SK-N-SH treated with all-trans-retinoic acid at 6 μM for 48 hours (cell line): ENCODE data around the gene CRYGS.

Experiments
- ATAC-seq: fragments of 200-7000 bp; cut with Tn5 transposase; 3 replicates; pipeline ENCODE4 v1.9.1; 2020; ENCODE audit warnings: mild to moderate bottlenecking, moderate library complexity
- ARNTL ChIP-seq: fragments of 450-650 bp; formaldehyde crosslinking; IDR thresholded peaks from 2 replicates; pipeline ENCODE4 v1.5.0; 2020; ENCODE audit warnings: low read depth, mild to moderate bottlenecking, moderate library complexity, borderline replicate concordance
- BACH2 ChIP-seq: fragments of 250-450 bp; sonication (Bioruptor Pico); IDR thresholded peaks from 2 replicates; pipeline ENCODE4 v1.9.0; 2021; ENCODE audit warnings: mild to moderate bottlenecking, borderline replicate concordance
- ESRRG ChIP-seq: fragments of 250-450 bp; sonication (Bioruptor Pico); IDR thresholded peaks from 2 replicates; pipeline ENCODE4 v1.6.1; 2021; ENCODE audit warnings: mild to moderate bottlenecking
- GLIS3 ChIP-seq: fragments of 250-450 bp; sonication (Bioruptor Pico); IDR thresholded peaks from 2 replicates; pipeline ENCODE4 v1.5.0; 2020; ENCODE audit warnings: mild to moderate bottlenecking, moderate library complexity
- ISL1 ChIP-seq: fragments of 250-450 bp; sonication (Bioruptor Pico); IDR thresholded peaks from 2 replicates; pipeline ENCODE4 v2.1.2; 2022; ENCODE audit warnings: mild to moderate bottlenecking, moderate library complexity
- PPARA ChIP-seq: fragments of 250-450 bp; sonication (Bioruptor Pico); IDR thresholded peaks from 2 replicates; pipeline ENCODE4 v1.5.0; 2020; ENCODE audit warnings: mild to moderate bottlenecking, borderline replicate concordance
- TOX ChIP-seq: fragments of 250-450 bp; sonication (Bioruptor Pico); IDR thresholded peaks from 2 replicates; pipeline ENCODE4 v1.8.0; 2021; ENCODE audit warnings: mild to moderate bottlenecking, moderate library complexity, borderline replicate concordance
- ZC3H10 ChIP-seq: fragments of 250-450 bp; sonication (Bioruptor Pico); IDR thresholded peaks from 2 replicates; pipeline ENCODE4 v1.5.1; 2021; ENCODE audit warnings: mild to moderate bottlenecking, moderate library complexity
- ZFP3 ChIP-seq: fragments of 250-450 bp; sonication (Bioruptor Pico); IDR thresholded peaks from 2 replicates; pipeline ENCODE4 v1.5.0; 2020; ENCODE audit warnings: mild to moderate bottlenecking, moderate library complexity
- ZFP30 ChIP-seq: fragments of 450-650 bp; formaldehyde crosslinking; IDR thresholded peaks from 2 replicates; pipeline ENCODE4 v1.5.0; 2022; ENCODE audit warnings: mild to moderate bottlenecking, moderate library complexity
- ZNF70 ChIP-seq: fragments of 450-650 bp; formaldehyde crosslinking; IDR thresholded peaks from 2 replicates; pipeline ENCODE4 v1.5.0; 2020; ENCODE audit warnings: mild to moderate bottlenecking, moderate library complexity
- TF ChIP-seq, protein P1 (sequence below): fragments of 250-450 bp; sonication (Bioruptor Pico); IDR thresholded peaks from 2 replicates; pipeline ENCODE4 v1.5.0; 2020; ENCODE audit warnings: mild to moderate bottlenecking, moderate library complexity
- TF ChIP-seq, protein P2 (sequence below): fragments of 250-450 bp; sonication (Bioruptor Pico); IDR thresholded peaks from 2 replicates; pipeline ENCODE4 v1.8.0; 2021; ENCODE audit warnings: low read depth, mild to moderate bottlenecking, moderate library complexity, borderline replicate concordance
- TF ChIP-seq, protein P3 (sequence below): fragments of 250-450 bp; sonication (Bioruptor Pico); IDR thresholded peaks from 2 replicates; pipeline ENCODE4 v1.5.1; 2020; ENCODE audit warnings: low read depth, mild to moderate bottlenecking, moderate library complexity
- TF ChIP-seq, protein P4 (sequence below): fragments of 250-450 bp; sonication (Bioruptor Pico); IDR thresholded peaks from 2 replicates; pipeline ENCODE4 v1.5.1; 2021; ENCODE audit warnings: mild to moderate bottlenecking, moderate library complexity

The CRYGS gene

DNA sequence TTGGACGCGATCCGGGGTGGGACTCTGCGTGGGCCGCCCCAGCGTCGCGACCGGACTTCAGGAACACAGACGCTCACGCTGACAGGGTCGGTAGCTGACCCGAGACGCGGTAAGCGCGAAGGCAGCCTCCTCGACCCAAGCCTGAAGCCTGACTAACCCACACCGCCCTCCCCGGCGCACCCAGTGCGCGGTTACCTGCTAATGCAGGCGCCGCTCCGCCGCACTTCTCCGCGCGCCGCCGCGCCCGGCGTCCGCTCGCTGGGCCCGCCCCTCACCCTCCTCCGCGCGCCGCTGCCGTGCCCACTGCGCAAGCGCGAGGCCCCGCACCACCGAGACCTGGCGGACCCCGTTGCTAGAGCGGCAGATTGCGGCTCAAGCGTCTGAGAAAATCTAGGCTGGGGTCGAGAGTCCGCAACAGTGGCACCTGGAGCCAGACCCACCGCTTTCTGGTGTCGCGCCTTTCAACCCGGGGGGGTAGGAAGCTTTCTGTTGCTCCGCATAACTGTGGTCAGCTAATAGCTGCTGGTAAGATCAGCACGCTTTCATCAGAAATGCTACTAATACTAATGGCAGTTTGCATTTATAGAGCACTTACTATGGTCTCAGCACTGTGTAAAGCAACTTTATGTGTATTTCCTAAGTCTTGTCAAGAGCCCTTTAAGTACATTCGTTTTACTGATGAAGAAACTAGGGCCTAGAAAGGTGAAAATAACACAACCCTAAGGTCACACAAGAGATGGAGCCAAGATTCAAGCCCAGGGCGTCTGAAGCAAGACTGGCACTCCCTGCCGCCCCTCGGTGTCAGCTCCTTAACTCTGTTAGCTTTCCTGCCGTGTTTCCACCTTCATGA, 23.1 kb upstream of the CRYGS start, which contains the start of gene TBCCD1:
TBCCD1 (minus strand) TSS at position 268 of the 850 bp plus-strand sequence. CDS start 3,010 bp downstream, outside the sequence.
- ATAC-seq = peak; percentile 70
- TF ChIP-seq ZFP3 (CRISPR knock-in tag) (0 out of 2 replicates have a peak, but pooled peaks have one; percentile 28), ISL1 (no peak), GLIS3 (CRISPR knock-in tag) (no peak), ZC3H10 (CRISPR knock-in tag) (no peak), ZFP30 (no peak), ESRRG (CRISPR knock-in tag) (no peak)
- TF ChIP-seq, protein P1, sequence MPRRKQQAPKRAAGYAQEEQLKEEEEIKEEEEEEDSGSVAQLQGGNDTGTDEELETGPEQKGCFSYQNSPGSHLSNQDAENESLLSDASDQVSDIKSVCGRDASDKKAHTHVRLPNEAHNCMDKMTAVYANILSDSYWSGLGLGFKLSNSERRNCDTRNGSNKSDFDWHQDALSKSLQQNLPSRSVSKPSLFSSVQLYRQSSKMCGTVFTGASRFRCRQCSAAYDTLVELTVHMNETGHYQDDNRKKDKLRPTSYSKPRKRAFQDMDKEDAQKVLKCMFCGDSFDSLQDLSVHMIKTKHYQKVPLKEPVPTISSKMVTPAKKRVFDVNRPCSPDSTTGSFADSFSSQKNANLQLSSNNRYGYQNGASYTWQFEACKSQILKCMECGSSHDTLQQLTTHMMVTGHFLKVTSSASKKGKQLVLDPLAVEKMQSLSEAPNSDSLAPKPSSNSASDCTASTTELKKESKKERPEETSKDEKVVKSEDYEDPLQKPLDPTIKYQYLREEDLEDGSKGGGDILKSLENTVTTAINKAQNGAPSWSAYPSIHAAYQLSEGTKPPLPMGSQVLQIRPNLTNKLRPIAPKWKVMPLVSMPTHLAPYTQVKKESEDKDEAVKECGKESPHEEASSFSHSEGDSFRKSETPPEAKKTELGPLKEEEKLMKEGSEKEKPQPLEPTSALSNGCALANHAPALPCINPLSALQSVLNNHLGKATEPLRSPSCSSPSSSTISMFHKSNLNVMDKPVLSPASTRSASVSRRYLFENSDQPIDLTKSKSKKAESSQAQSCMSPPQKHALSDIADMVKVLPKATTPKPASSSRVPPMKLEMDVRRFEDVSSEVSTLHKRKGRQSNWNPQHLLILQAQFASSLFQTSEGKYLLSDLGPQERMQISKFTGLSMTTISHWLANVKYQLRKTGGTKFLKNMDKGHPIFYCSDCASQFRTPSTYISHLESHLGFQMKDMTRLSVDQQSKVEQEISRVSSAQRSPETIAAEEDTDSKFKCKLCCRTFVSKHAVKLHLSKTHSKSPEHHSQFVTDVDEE (CRISPR knock-in tag) = peak; percentile 14; the same call in 1 of the 2 replicates

DNA sequence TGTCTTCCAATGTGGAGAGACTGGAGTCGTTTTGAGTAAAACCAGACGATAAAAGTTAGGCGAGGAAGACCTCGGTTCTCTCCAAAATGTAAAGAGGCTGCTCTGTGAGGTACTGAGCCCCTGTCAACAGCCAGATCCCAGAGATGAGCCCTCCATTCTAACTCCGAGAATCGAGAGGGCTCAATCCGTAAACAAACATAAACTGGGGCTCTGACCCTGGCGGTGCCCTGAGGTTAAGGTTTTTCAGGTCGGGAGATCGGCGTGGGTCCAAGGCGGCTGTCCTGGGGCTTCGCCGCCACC, 22.5 kb upstream of the CRYGS start:
- TF ChIP-seq TOX (CRISPR knock-in tag) = no peak
- TF ChIP-seq ZFP30 = no peak
- no peak for TF ChIP-seq BACH2
- no peak for TF ChIP-seq ARNTL (CRISPR knock-in tag)
- no peak for TF ChIP-seq PPARA (CRISPR knock-in tag)
- no peak for TF ChIP-seq ISL1
- TF ChIP-seq, protein P2, sequence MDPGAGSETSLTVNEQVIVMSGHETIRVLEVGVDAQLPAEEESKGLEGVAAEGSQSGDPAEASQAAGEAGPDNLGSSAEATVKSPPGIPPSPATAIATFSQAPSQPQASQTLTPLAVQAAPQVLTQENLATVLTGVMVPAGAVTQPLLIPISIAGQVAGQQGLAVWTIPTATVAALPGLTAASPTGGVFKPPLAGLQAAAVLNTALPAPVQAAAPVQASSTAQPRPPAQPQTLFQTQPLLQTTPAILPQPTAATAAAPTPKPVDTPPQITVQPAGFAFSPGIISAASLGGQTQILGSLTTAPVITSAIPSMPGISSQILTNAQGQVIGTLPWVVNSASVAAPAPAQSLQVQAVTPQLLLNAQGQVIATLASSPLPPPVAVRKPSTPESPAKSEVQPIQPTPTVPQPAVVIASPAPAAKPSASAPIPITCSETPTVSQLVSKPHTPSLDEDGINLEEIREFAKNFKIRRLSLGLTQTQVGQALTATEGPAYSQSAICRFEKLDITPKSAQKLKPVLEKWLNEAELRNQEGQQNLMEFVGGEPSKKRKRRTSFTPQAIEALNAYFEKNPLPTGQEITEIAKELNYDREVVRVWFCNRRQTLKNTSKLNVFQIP (CRISPR knock-in tag) = no peak
- TF ChIP-seq, protein P3, sequence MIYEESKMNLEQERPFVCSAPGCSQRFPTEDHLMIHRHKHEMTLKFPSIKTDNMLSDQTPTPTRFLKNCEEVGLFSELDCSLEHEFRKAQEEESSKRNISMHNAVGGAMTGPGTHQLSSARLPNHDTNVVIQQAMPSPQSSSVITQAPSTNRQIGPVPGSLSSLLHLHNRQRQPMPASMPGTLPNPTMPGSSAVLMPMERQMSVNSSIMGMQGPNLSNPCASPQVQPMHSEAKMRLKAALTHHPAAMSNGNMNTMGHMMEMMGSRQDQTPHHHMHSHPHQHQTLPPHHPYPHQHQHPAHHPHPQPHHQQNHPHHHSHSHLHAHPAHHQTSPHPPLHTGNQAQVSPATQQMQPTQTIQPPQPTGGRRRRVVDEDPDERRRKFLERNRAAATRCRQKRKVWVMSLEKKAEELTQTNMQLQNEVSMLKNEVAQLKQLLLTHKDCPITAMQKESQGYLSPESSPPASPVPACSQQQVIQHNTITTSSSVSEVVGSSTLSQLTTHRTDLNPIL (CRISPR knock-in tag) = no peak
- ATAC-seq = peak; percentile 7

DNA sequence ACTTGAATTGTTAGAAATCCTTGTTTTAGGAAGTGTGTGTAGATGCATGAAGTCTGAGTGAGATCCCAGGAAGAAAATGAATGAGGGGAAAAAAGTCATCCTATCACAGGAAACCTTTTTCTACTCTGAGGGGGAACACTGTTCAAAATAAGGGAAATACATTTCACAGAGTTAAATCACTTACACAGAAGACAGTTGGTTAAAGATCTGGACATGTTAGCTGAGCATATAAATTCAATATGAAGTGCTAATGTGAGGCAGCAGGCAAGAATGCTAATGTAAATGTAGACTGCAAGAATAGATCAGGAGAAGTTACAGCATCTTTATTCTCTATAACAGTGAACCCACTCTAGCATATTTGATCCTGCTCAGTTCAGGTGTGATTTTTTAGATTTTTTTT, 20.4 kb upstream of the CRYGS start:
- TF ChIP-seq, protein P1 (CRISPR knock-in tag) = no peak
- TF ChIP-seq ESRRG (CRISPR knock-in tag) (no peak), ZNF70 (CRISPR knock-in tag) (no peak), PPARA (CRISPR knock-in tag) (no peak)
- TF ChIP-seq, protein P2 (CRISPR knock-in tag) = no peak
- TF ChIP-seq, protein P3 (CRISPR knock-in tag) = no peak
- TF ChIP-seq, protein P4, sequence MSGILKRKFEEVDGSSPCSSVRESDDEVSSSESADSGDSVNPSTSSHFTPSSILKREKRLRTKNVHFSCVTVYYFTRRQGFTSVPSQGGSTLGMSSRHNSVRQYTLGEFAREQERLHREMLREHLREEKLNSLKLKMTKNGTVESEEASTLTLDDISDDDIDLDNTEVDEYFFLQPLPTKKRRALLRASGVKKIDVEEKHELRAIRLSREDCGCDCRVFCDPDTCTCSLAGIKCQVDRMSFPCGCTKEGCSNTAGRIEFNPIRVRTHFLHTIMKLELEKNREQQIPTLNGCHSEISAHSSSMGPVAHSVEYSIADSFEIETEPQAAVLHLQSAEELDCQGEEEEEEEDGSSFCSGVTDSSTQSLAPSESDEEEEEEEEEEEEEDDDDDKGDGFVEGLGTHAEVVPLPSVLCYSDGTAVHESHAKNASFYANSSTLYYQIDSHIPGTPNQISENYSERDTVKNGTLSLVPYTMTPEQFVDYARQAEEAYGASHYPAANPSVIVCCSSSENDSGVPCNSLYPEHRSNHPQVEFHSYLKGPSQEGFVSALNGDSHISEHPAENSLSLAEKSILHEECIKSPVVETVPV (CRISPR knock-in tag) = no peak
- TF ChIP-seq, all 23 proteins: peak for 0

More for the DNA sequence above, 20.4 kb upstream of the CRYGS start:
- ATAC-seq = no peak
